ENCODE results near the gene TRPM4. TPM values are rescaled to one million over a fixed set of nuclear protein-coding genes. Genes with fewer than 3 reads are reported as not detected.

The TRPM4 gene
- total and polyA plus RNA-seq, 4 donors: 8.1 to 31.2 (median 13.2) TPM

DNA sequence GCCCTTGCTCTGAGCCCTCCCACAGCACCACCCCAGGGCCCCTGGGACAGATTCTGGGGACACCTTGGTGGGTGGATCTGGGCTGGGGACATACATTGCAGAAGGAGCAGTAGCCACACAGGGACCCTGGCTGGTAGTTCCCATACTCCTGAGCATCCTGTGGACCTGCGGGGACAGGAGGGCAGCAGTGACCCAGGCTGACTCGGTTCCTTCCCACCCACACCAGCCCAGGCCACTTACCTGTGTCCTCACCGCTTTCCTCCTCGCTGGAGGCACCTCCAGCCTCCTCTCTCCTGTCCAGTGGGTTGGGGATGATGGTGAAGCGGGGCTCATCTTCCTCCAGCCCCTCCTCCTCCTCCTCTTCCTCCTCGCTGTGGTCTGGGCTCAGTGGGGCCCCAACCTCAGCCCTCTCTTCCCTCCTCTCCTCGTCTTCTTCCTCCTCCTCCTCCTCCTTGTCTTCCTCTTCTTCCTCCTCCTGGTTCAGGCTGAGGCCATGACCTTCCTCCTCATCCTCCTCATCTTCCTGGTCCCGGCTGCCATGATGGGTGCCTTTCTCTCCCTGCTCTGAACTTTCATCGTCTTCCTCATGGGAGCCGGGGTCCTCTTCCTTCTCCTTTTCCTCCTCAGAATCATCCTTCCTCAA, 4.3 kb upstream of the TRPM4 start:
- Histone ChIP-seq H3K9me3 (ENCODE audit: control insufficient read depth in 4 of 4, low read length in 3 of 4) (no peaks in the 10 kb centered on the region), H3K9ac (ENCODE audit: low read depth in 1 of 2, low read length in 2 of 2) (no peak overlapping the region), H3K4me3 (ENCODE audit: low read depth in 1 of 3, low read length in 3 of 3) (no peak overlapping the region), H3K4me1 (ENCODE audit: control insufficient read depth in 4 of 4, insufficient read depth in 4 of 4, low read length in 3 of 4) (peaks cover 2 to 31% (median 23%) of the 10 kb centered on the region in 4 donors), H3K27me3 (ENCODE audit: control insufficient read depth in 4 of 4, insufficient read depth in 4 of 4, low read length in 3 of 4) (no peaks in the 10 kb centered on the region), H3K27ac (ENCODE audit: low read depth in 1 of 2, low read length in 2 of 2) (no peak overlapping the region), H3K36me3 (ENCODE audit: control insufficient read depth in 4 of 4, insufficient read depth in 3 of 4, low read depth in 1 of 4, low read length in 3 of 4) (no peaks in the 10 kb centered on the region)
- 90% methylated on average over 10 of the region's 10 CpGs for WGBS
- TF ChIP-seq FOXA2 (IDR thresholded peaks at IDR 0.05) (no peak), HNF4G (IDR thresholded peaks at IDR 0.05) (no peak)
- TF ChIP-seq, protein P1, sequence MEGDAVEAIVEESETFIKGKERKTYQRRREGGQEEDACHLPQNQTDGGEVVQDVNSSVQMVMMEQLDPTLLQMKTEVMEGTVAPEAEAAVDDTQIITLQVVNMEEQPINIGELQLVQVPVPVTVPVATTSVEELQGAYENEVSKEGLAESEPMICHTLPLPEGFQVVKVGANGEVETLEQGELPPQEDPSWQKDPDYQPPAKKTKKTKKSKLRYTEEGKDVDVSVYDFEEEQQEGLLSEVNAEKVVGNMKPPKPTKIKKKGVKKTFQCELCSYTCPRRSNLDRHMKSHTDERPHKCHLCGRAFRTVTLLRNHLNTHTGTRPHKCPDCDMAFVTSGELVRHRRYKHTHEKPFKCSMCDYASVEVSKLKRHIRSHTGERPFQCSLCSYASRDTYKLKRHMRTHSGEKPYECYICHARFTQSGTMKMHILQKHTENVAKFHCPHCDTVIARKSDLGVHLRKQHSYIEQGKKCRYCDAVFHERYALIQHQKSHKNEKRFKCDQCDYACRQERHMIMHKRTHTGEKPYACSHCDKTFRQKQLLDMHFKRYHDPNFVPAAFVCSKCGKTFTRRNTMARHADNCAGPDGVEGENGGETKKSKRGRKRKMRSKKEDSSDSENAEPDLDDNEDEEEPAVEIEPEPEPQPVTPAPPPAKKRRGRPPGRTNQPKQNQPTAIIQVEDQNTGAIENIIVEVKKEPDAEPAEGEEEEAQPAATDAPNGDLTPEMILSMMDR (IDR thresholded peaks at IDR 0.05; ENCODE audit: low read depth, low read length, missing input control): no peak
- TF ChIP-seq, protein P2, sequence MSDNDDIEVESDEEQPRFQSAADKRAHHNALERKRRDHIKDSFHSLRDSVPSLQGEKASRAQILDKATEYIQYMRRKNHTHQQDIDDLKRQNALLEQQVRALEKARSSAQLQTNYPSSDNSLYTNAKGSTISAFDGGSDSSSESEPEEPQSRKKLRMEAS (IDR thresholded peaks at IDR 0.05): no peak
- TF ChIP-seq, protein P3, sequence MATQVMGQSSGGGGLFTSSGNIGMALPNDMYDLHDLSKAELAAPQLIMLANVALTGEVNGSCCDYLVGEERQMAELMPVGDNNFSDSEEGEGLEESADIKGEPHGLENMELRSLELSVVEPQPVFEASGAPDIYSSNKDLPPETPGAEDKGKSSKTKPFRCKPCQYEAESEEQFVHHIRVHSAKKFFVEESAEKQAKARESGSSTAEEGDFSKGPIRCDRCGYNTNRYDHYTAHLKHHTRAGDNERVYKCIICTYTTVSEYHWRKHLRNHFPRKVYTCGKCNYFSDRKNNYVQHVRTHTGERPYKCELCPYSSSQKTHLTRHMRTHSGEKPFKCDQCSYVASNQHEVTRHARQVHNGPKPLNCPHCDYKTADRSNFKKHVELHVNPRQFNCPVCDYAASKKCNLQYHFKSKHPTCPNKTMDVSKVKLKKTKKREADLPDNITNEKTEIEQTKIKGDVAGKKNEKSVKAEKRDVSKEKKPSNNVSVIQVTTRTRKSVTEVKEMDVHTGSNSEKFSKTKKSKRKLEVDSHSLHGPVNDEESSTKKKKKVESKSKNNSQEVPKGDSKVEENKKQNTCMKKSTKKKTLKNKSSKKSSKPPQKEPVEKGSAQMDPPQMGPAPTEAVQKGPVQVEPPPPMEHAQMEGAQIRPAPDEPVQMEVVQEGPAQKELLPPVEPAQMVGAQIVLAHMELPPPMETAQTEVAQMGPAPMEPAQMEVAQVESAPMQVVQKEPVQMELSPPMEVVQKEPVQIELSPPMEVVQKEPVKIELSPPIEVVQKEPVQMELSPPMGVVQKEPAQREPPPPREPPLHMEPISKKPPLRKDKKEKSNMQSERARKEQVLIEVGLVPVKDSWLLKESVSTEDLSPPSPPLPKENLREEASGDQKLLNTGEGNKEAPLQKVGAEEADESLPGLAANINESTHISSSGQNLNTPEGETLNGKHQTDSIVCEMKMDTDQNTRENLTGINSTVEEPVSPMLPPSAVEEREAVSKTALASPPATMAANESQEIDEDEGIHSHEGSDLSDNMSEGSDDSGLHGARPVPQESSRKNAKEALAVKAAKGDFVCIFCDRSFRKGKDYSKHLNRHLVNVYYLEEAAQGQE (IDR thresholded peaks at IDR 0.05): no peak
- DNase-seq (ENCODE audit: low spot score): no peak

DNA sequence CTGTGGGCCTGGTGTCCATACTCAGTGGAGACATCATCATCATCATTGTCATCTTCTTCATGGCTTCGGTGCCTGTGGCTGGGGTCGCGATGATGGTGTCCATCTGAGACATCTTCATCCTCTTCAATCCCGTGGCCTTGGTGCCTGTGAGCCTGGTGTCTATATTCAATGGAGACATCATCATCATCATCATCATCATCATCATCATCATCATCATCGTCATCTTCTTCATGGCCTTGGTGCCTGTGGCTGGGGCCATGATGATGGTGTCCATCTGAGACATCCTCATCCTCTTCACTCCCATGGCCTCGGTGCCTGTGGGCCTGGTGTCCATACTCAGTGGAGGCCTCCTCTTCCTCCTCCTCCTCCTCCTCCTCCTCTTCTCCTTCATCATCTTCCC, 3.3 kb upstream of the TRPM4 start:
- no peak overlapping the region for H3K27ac ChIP-seq (ENCODE audit: low read depth in 1 of 2, low read length in 2 of 2)
- TF ChIP-seq TAF1 (conservative IDR thresholded peaks at IDR 0.05): no peak
- TF ChIP-seq, protein P3 (IDR thresholded peaks at IDR 0.05): no peak
- TF ChIP-seq RAD21 (IDR thresholded peaks at IDR 0.05): no peak
- TF ChIP-seq, protein P4, sequence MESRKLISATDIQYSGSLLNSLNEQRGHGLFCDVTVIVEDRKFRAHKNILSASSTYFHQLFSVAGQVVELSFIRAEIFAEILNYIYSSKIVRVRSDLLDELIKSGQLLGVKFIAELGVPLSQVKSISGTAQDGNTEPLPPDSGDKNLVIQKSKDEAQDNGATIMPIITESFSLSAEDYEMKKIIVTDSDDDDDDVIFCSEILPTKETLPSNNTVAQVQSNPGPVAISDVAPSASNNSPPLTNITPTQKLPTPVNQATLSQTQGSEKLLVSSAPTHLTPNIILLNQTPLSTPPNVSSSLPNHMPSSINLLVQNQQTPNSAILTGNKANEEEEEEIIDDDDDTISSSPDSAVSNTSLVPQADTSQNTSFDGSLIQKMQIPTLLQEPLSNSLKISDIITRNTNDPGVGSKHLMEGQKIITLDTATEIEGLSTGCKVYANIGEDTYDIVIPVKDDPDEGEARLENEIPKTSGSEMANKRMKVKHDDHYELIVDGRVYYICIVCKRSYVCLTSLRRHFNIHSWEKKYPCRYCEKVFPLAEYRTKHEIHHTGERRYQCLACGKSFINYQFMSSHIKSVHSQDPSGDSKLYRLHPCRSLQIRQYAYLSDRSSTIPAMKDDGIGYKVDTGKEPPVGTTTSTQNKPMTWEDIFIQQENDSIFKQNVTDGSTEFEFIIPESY (IDR thresholded peaks at IDR 0.05): no peak
- TF ChIP-seq, protein P2 (IDR thresholded peaks at IDR 0.05): no peak
- no peak for TF ChIP-seq SP1 (IDR thresholded peaks at IDR 0.05)
- no peak for TF ChIP-seq RXRA (IDR thresholded peaks at IDR 0.05)
- TF ChIP-seq GABPA (IDR thresholded peaks at IDR 0.05 in 1 of 2, conservative IDR thresholded peaks at IDR 0.05 in 1 of 2): no peak
- TF ChIP-seq YY1 (IDR thresholded peaks at IDR 0.05): no peak
- TF ChIP-seq HNF4G (IDR thresholded peaks at IDR 0.05): no peak
- TF ChIP-seq NR2F2 (IDR thresholded peaks at IDR 0.05): no peak
- no peak overlapping the region for H3K9ac ChIP-seq (ENCODE audit: low read depth in 1 of 2, low read length in 2 of 2)
- DNase-seq (ENCODE audit: low spot score): no peak
- WGBS: 95% methylated on average over 6 of the region's 6 CpGs
- peaks cover 3 to 26% (median 17%) of the 10 kb centered on the region in 4 donors for H3K4me1 ChIP-seq (ENCODE audit: control insufficient read depth in 4 of 4, insufficient read depth in 4 of 4, low read length in 3 of 4)
- H3K9me3 ChIP-seq (ENCODE audit: control insufficient read depth in 4 of 4, low read length in 3 of 4): no peaks in the 10 kb centered on the region
- no peak overlapping the region for H3K4me3 ChIP-seq (ENCODE audit: low read depth in 1 of 3, low read length in 3 of 3)
- no peaks in the 10 kb centered on the region for H3K36me3 ChIP-seq (ENCODE audit: control insufficient read depth in 4 of 4, insufficient read depth in 3 of 4, low read depth in 1 of 4, low read length in 3 of 4)
- H3K27me3 ChIP-seq (ENCODE audit: control insufficient read depth in 4 of 4, insufficient read depth in 4 of 4, low read length in 3 of 4): no peaks in the 10 kb centered on the region

Measured in liver (tissue), 9 donors.